SKM-1 treated with dmso at 0.1 percent for 144 hours (cell line): Measurements from ENCODE around the gene PPP2R5A.

Experiments used
- DNase-seq: peaks from one replicate; lab custom pipeline; 2025; ENCODE audit not compliant: unreplicated experiment; lab: John Stamatoyannopoulos, UW

PPP2R5A gene

GRCh38 chr1:212284744-212285684 lies at the start of gene PPP2R5A:
PPP2R5A (plus strand) TSS chr1:212285410; CDS start chr1:212286111, 701 bp downstream.
- DNase-seq: peak; percentile 100

DNA sequence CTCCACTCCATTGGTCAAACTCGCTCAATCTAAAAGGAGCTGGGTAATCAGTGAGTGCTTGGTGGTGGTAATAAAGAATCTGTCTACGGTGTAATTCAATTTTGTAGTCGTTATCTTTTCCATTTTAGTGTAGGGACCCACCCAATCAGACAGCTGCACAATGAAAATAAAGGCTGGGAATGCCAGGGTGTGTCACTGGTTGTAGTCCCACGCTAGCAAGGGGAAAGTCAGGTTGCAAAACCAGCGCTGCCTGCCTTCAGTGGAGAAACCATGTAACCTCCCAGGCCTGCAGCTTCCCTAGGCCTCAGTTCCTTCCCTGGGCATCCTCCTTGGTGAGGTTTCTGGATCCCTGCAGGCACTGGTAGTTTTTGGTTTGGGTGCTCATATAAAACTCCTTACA lies 49.4 kb upstream of the PPP2R5A start:
- no peak for DNase-seq

DNA sequence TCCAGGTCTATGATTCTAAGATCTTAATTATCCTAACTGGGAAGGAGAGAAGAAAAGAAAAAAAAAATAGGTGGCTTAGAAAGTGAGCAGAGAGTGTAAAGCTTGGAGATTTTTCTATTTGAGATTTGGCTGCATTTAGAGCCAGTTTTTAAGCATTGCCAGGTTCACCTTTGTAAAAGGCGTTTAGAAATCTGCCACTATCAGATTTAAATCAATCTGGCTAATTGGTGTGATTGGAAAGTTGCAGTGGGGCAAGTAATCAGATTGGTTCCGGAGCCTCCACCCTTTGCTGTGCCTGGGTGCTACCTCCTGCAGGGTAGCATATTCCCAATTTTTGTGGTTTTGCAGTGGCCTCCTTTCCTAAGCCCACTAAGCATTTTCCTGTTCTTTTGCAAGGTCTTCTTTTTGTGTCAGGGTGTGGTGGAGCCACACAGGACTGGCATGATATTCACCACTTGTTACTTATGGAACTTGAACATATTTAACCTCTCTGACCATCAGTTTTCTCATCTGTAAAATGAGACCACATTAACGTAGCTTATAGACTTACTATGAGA lies 48.5 kb upstream of the PPP2R5A start:
- DNase-seq: no peak

- no peak for DNase-seq
These were observed 47.6 kb upstream of the PPP2R5A start for GRCh38 chr1:212237651-212238050.

DNA sequence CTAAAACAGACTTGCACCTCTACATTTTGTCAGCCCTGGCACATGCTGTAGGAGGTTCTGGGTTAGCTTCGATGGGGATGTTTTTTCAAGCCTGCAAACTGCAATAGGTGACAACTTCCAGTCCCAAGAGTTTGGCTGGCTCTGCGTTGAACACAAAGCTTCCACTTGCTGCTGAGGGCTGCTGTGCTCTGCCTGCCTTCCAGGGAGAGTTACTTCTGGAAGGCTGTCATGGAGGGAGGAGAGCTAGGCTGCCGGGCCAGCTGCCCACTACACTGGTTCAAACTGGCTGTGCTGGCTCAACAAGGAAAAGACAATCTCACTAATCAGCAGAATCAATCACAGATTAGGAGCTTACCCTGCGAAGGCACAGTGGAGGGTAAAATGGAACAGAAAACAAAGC lies 46.7 kb upstream of the PPP2R5A start:
- no peak for DNase-seq

DNA sequence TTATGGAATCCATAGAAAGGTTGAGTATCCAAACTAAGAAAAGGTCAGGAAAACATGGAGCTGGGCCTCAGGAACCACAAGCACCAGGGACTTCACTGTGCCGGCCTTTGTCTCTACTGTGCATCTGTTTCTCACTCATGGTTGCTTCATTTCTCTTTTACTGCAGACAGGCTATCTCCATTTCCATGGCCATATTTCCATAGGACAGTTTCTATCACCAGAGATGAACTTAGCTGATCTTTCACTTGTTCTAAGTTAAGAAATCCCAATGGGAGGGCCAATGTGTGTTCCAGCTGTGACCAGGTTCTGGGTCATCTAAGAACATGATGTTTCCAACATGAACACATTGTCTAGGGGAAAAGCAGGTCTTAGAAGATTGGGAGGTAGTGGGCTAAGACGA lies 43.7 kb upstream of the PPP2R5A start:
- DNase-seq: no peak

GRCh38 chr1:212241957-212242287 lies 43.3 kb upstream of the PPP2R5A start:
- no peak for DNase-seq

- no peak for DNase-seq
These were observed 42.8 kb upstream of the PPP2R5A start for GRCh38 chr1:212242288-212242984.

DNA sequence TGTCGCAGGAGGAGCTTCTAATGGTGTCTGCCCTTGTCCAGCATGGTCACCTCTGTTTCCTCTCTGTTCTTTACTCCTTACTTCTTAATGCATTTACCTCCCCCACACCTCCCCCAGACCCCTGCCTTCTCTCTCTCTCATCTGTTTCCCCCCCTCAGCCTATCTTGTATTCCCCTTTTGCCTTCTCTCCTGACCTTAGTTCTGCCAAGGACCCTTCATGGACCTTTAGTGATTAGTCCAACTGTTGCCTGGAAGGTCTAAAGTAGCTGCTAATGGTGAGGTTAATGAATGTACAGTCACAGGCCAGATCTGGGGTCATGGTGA lies 42.3 kb upstream of the PPP2R5A start:
- DNase-seq: no peak

DNA sequence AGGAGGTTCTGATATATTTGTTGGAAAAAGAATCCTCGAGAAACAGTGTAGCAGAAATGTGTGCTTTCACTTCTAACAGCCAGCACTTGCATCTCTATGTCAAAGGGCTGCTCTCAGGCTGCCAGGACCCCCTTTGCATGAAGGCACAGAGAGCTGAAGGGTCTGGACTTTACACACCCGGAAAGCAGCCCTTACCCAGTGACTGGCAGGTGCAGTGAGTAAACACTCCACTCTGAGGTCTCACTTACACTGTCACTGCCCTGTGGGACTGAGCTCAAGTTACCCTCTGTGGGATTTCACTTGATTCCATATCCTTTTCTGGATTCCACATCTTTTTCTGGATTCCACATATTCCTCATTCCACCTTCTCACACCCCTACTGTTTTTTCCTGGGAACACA lies 40.8 kb upstream of the PPP2R5A start:
- no peak for DNase-seq

- DNase-seq: no peak
These were observed 38.0 kb upstream of the PPP2R5A start for GRCh38 chr1:212247179-212247721.

GRCh38 chr1:212247988-212248387 lies 37.2 kb upstream of the PPP2R5A start:
- DNase-seq: no peak

GRCh38 chr1:212254853-212255363 lies 30.3 kb upstream of the PPP2R5A start:
- no peak for DNase-seq

DNA sequence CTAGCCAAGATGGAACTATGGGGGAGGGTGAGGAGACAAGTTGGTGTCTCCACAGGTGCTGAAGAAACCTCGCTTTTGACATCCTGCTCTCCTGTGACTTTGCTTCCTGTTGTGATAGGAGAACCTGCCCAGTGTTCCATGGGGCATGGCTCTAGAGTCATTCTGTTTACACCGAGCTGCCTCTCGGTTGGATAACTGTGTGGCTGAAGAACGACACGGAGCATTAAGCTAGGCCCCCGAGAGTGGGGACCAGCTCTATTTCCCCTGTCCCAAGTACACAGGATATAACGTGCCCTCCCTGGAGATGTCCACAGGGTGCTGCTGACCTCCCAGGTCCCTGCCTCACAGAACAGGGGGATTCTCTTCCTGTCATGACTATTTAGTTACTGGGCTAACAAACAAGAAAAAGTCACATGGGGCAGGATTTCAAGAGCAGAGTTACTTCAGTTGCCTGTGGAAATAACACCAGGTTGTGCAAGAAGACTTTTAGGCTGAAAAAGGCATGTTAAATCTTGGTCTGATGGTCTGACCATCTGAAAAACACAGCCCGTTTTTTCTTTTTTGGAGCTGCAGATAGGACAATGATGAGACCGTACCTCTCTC lies 29.4 kb upstream of the PPP2R5A start:
- DNase-seq: peak; percentile 96

GRCh38 chr1:212256369-212256768 lies 28.8 kb upstream of the PPP2R5A start:
- DNase-seq: peak; percentile 99

GRCh38 chr1:212257157-212257556 lies 28.1 kb upstream of the PPP2R5A start:
- peak; percentile 49 for DNase-seq

GRCh38 chr1:212259693-212260480 lies 25.3 kb upstream of the PPP2R5A start:
- no peak for DNase-seq

DNA sequence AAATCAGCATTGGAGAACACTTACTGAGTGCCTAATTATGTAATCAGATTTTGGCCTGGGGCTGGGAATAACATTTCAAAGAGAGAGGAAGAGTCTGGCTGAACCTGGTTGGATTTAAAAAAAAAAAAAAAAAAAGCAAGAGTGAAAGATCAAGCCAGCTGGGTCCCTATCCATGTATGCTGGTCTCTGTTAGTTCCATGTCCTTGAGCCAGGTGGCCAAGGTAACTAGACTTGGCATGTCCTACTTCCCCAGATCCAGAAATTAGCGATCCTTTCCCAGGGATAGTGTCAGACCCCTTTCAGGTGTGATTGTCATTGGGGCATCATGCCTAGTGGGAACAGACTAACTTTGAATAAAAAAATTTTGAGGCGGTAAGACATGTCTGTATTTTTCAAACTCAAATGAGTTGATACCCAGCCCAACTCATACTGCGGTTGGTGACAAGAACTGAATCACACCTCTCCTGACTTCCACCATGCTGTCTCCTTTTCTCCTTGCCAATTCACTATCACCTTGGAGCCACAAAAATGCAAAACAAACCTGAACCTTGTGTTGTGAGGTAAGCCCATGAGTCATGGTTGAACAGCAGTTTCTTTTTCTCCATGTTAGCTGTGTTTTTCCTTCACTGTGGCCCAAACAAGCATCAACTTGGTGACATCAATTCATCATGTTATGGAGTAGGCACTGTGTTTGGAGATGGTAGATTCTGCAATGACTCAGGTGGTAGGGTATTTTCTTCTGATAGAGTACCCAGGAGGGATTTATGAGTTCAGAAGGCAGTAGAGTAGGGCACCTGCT lies 24.5 kb upstream of the PPP2R5A start:
- DNase-seq: no peak

GRCh38 chr1:212261361-212261929 lies 23.8 kb upstream of the PPP2R5A start:
- no peak for DNase-seq
